ENCODE results near the gene WHRN. TPM values are rescaled to one million over a fixed set of nuclear protein-coding genes. Genes with fewer than 3 reads are reported as not detected.

WHRN gene
- total RNA-seq, 1 donor from 2014 or later = 12.2 TPM

DNA sequence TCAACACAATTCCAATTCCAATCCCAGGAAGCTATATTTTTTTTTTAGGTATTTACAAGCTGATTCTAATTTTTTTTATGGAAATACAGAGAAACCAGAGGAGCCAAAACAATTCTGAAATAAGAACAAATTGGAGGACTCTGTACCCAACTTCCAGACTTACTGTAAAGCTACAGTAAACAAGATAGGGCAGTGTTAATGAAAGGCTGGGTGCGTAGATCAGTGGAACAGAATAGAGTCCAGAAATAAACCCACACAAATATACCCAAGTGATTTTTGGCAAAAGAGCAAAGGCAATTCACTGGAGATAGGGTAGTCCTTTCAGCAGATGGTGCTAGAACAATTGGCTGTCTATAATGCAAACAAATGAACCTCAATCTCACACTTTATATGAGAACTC, 50.6 kb downstream of the WHRN start:
- H3K4me1 Mint-ChIP-seq (ENCODE audit: unreplicated experiment) = no peaks in the 10 kb centered on the region
- TF ChIP-seq CTCF (conservative IDR thresholded peaks at IDR 0.05) = no peak
- no peaks in the 10 kb centered on the region for H3K27me3 Mint-ChIP-seq
- DNase-seq (ENCODE audit: extremely low spot score, unreplicated experiment) = no peak
- H3K27ac Mint-ChIP-seq = no peak overlapping the region
- peaks cover 8% of the 10 kb centered on the region for H3K9me3 Mint-ChIP-seq
- no peaks in the 10 kb centered on the region for H3K36me3 Mint-ChIP-seq
- no peak overlapping the region for H3K4me3 Mint-ChIP-seq

DNA sequence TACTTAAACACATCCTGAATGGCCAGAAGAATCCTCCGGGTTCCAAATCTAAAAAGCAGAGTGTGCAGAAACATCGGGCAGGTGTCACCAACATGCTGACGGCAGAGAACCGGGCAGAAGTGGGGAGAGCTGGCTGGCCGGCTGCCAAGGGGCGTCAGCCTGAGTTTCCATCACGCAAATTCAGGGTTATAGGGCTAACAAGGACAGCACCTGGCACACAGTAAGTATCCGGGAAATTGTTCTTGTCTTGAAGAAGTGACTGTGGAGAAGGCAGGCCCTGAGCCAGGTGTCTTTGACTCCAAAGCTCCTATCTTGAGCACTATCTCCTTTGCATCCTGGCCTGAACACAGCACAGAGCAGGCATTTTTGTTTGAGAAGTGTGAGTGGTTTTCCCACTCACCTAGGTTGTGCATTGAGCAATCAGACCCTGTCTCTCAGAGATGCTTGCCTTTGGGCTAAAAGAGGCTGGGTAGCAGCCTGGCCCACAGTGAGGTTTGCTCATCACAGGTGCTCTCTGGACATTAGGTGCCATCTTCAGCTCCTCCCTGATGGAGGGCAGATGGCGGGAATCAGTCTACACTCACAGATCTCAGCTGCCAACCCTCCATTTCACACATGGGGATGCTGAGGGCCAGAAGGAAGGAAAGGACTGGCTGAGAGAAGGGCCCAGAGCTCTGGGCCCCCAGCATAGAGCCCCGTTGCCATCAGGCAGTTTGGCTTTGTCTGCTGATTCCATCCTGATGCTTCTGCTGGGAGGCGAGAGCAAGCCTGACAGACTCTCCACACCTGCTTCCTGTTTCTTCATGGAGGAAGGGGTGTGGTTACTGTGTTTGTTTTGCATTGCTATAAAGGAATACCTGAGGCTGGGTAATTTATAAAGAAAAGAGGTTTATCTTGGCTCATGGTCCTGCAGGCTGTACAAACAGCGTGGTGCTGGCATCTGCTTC, 52.8 kb downstream of the WHRN start:
- TF ChIP-seq CTCF (conservative IDR thresholded peaks at IDR 0.05) = no peak
- H3K36me3 Mint-ChIP-seq = no peaks in the 10 kb centered on the region
- no peak overlapping the region for H3K27ac Mint-ChIP-seq
- H3K9me3 Mint-ChIP-seq = peaks cover 8% of the 10 kb centered on the region
- no peak for DNase-seq (ENCODE audit: extremely low spot score, unreplicated experiment)
- no peaks in the 10 kb centered on the region for H3K4me1 Mint-ChIP-seq (ENCODE audit: unreplicated experiment)
- no peaks in the 10 kb centered on the region for H3K27me3 Mint-ChIP-seq
- H3K4me3 Mint-ChIP-seq = no peak overlapping the region

- no peaks in the 10 kb centered on the region for H3K36me3 Mint-ChIP-seq
- H3K27ac Mint-ChIP-seq = no peak overlapping the region
- H3K4me3 Mint-ChIP-seq = no peak overlapping the region
- H3K27me3 Mint-ChIP-seq = no peaks in the 10 kb centered on the region
- TF ChIP-seq CTCF (conservative IDR thresholded peaks at IDR 0.05) = no peak
- H3K4me1 Mint-ChIP-seq (ENCODE audit: unreplicated experiment) = no peaks in the 10 kb centered on the region
- DNase-seq (ENCODE audit: extremely low spot score, unreplicated experiment) = no peak
- H3K9me3 Mint-ChIP-seq = peaks cover 8% of the 10 kb centered on the region
Observed at GRCh38 chr9:114451707-114452031, 53.6 kb downstream of the WHRN start.

DNA sequence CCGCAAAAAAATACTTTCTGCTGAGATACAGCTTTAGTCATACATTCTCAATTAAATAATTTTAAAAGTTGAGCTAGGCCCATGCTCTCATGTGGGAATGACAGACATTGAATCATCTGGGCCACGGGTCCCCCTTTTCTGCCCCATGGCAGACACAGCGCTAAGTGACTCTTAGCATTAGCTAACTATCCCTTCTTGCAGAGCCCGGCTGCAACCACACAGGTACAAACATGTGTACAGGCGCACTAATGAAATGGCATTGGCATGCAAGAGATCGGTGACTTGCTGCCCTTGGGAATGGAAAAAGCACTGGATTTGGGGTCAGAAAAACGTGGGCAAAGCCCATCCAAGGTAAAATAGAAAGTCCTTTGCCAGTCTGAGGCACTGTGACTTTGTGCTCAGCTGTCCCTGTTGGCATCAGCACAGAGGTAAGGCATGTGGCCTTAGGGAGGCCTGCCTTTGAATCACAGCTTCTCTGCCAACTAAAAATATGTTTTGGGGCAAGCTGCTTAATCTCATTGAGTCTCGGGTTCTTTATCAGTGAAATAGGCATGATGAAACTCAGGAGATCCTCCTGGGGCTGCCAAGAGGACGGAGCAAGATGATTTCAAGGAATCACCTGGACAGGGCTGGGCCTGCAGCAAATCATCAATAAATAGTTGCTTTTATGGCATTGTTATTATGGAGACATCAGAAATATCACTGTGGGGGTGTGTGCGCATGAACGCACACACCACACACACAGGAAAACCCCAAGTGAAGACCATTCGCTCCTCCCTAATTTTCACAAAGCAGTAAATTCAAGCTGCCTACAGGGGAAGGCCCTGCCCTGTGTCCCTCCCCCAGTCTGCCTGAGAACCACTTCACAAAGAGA, 54.2 kb downstream of the WHRN start:
- H3K27ac Mint-ChIP-seq = no peak overlapping the region

DNA sequence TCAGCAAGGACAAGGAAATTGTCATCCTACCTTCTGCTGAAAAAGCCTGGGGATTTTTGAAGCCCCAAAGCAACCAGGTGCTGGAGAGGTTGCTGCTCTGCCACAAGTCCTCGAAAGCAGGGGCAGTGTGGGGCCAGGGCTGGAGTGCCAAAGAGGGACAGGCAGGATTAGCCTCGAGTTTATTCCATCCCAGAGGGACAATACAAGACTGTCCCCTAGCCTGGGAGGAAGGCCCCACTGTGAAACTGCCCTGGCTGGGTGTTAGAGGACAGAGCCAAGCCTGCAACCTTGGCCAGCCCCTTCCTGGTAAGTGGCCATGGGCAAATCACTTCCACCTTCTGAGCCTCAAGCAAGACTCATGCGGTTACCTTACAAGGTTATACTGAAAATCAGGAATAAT, 55.1 kb downstream of the WHRN start:
- no peak for DNase-seq (ENCODE audit: extremely low spot score, unreplicated experiment)
- Mint-ChIP-seq H3K27me3 (no peaks in the 10 kb centered on the region), H3K4me1 (ENCODE audit: unreplicated experiment) (no peaks in the 10 kb centered on the region), H3K4me3 (no peak overlapping the region), H3K9me3 (peaks cover 8% of the 10 kb centered on the region), H3K36me3 (no peaks in the 10 kb centered on the region), H3K27ac (no peak overlapping the region)
- no peak for TF ChIP-seq CTCF (conservative IDR thresholded peaks at IDR 0.05)

More for the DNA sequence above, 54.2 kb downstream of the WHRN start:
- no peak for TF ChIP-seq CTCF (conservative IDR thresholded peaks at IDR 0.05)
- H3K36me3 Mint-ChIP-seq = no peaks in the 10 kb centered on the region
- no peaks in the 10 kb centered on the region for H3K4me1 Mint-ChIP-seq (ENCODE audit: unreplicated experiment)
- H3K4me3 Mint-ChIP-seq = no peak overlapping the region
- no peaks in the 10 kb centered on the region for H3K27me3 Mint-ChIP-seq
- H3K9me3 Mint-ChIP-seq = peaks cover 8% of the 10 kb centered on the region
- no peak for DNase-seq (ENCODE audit: extremely low spot score, unreplicated experiment)
